HK-2 (cell line): ENCODE data around the gene SURF1.

Experiments used
- DNase-seq: peaks from one replicate; pipeline ENCODE4 v3.0.0-alpha.2; 2018; ENCODE audit not compliant: unreplicated experiment

Gene SURF1

DNA sequence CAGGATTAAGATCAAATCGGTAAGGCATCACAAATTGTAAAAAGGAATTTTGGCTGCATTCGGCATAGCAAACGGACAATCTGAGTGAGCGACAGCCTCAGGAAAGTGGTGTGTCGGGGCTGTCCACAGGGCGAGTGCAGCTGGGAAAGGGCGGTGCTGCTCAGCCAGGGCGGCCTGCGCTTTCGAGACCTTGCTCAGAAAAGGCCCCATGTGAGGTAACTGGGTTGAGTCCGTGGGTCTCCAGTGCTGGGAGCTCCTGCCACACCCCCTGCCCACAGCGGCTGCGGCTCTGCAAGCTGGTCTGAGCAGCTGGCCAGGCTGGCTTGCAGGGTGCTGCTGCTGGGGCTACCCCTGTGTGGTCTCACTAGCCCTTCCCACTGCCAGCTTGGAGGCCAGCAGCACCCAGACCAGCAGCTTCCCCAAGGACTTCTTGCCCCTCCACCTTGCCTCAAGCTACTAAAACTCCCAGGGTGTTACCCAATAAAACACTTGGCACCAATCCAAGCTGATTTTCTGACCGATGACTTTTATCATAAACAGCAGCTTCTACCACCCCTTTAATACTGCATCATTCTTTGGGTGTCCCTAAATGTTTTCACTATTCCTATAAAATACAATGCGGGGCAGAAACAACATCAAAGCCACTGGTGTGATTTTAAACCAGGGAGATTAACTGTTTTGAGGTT lies 6.2 kb upstream of the SURF1 start:
- DNase-seq: no peak

DNA sequence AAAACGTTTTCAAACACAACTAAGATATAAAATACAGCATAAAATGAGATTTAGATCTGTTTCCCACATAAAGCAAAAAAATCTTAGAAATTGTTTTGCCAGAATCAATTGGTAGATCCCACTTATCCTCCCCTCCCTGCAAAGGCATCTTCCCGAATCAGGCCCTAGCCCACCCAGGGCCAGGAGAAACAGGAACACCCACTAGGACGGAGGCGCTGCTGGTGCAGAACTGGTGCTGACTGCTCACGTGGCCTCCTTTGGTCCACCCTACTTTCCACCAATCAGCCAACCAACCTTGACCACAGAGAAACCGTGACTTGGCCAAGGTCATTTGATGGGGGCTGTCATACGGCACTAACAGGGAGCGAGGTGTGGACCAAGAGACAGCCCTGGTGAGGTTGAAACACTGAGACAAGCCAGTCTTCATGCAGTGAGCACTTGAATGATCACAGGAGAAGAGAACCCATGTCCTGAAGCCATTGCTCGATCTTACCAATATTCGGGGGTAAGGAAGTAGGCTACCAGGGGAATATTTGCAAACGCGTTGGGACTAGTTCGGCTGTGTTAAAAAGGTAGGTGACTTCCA lies 5.3 kb upstream of the SURF1 start:
- DNase-seq: no peak

DNA sequence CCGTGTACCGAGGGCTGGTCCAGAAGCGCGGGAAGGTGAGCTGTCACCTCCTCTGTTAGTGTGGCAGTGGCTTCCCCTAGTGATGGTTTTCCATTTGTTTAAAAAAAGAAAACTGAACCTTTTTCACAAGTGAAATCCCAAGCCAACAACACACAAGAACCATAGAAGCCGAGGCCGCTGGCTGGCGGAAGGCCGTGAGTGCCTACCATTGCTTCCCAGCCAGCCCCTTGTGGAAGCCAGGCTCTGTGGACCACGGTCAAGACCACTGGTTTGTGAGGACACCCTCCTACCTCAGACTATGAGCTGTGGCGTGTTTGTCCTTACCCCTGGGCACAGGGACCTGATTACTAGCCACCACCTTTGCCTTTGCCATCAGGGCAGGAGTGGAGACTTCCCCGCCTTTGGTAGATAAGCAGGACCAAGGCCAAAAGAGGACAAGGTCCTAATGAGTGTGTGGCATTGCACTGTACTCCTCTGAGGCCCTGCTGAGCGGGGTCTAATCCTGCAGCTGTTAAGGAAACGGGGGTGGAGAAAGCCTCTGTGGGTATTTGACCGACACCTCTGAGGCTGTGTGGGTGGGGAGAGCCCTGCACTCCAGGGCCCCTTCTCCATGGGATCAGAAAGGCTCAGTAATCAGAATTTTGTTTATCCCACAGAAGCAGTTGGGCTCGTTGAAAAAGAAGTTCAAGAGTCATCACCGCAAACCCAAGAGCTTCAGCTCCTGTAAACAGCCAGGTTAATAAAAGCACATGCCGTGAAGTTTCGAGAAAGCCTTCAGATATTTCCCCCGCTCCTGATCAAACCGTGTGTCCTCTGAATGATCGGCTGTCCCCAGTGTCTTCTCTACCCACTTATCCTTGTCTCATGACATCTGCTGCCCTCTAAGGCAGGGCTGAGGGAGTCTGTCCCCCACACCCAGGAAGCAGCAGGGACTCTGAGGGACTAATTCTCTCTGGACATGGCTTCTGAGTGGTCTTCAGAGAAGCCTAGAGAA lies 4.4 kb upstream of the SURF1 start:
- no peak for DNase-seq

DNA sequence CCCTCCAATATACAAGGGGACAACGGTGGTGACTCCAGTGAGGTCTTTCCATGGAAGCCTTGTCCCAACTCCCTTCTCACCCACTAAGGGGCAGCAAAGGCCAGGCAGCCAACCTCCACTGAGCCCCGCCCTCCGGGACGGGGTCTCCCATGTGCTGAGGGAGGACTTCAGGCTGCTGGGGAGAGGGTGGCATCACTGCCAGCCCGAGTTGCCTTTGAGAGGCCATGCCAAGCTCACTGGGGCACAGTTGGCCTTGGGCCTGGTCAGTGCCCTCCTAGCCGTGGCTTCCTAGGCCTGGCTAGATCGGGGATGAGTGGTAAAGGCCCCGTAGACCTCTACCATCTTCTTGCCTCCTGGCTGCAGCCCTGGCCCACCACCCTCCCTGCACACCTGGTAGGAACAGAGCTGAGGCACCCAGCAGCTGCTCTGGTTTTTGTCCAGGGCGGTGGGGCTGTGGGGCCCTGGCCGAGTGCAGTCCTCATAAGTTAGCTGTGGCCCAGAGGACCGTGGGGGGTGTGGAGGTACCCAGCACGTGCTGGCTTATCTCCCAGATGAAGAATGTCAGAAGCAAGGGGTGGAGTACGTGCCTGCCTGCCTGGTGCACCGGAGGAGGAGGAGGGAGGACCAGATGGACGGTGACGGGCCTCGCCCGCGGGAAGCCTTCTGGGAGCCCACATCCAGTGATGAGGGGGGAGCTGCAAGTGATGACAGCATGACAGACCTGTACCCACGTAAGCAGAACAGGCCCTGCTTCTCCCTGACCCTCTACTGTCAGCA lies 3.3 kb upstream of the SURF1 start:
- DNase-seq: no peak

DNA sequence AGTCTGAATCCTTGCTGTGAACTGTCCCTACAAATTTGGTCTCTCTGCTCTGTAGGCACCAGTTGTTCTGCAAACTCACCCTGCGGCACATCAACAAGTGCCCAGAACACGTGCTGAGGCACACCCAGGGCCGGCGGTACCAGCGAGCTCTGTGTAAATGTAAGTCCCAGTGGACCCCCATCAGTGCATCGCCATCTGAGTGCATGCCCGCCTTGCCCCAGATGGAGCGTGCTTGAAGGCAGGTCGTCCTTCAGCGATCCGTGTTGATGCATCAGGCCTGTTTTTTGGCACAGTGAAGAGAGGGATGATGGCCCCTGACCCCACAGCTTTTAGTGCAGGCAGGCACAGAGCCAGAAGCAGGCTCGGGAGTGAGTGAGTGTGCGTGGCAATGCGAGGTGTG lies 1.4 kb upstream of the SURF1 start:
- DNase-seq: no peak

DNA sequence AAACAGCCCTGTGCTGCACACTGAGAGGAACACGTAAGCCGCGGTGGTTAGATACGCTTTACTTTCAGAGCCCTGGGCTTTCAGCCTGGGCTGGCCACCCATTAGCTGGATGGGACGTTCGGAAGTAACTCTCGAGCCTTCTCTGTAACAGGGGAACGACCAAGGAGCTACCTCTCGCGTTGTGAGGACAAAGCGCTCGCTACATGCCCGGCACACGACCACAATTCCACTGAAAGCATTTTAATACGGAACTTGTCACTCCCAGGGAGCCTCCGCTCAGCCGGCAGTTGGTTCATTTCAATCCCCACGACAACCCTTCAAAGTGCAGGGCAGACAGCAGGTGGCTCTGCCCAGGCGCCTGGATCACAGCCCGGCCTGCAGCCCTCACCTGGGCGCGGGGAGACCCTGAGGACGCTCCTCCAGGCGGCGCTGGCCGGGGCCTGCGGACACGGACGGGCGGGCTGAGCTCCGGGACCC lies 368 bp downstream of the SURF1 start:
- DNase-seq: peak; percentile 31

DNA sequence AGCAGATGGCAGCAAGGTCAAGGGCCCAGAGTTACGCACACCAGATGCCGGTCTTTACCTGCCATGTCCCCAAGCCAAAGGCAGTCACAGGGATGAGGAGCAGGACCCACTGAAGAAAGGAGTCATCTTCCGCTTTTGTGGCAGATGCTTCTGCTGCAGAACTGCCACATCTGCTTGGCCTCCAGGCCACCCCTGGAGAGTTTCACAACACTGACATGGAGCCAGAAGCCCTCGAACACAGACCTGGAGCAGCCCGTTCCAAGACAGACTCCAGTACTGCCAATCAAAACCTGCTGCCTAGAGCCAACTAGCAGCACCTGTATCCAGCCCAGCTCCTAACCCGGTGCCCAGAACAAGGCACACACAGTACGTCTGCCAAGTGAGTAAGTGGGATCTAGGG lies 1.5 kb downstream of the SURF1 start:
- DNase-seq: no peak

DNA sequence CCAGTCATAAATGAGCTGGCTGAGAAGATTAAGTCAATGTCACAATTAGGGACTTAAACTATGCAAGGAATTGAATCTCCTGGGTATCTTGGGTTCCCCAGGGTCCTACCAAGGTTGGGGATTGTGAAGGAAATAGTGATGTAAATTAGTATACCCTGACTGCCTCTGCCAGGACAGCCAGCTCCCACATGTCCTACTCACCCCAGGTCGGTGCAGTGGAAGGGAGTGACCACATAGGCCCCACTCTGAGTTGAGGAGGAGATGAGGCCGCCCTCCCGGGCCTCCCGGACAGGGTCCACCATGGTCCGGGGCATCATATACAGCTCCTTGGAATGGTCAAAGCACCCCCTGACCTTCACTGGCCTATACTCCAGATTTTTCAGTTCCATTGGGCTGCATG lies 2.7 kb downstream of the SURF1 start:
- no peak for DNase-seq

DNA sequence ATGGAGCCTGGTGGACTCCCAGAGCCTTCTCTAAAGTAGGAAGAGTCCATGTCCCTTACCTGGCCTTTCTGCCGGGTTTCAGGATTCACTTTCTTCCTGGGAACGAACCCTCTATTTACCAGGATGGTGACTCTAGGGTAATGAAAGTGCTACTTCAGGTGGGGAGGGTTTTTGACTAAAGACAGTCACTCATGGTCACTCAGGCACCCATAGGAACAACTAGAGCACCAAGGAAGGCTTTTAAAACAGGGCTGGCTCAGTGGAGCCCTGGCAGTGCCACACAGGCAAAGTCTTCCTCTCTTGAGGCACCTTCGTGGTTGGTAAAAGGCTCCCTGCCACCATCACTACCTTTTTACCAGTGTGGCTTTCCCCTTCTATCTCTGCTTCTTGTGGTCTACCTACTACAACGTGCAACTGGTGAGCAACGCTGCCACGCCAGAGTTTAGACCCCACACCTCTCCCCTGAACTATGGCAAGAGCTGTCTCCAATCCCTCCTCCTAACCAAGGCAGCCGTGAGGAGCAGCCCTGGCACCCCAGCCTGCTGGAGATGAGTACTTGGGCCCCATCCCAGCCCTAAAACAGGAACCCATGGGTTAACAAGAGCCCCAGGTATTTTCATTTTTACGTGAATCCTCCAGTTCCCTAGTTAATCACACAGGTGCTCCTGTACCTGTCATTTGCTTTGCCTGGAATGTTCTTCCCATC lies 3.5 kb downstream of the SURF1 start:
- no peak for DNase-seq

DNA sequence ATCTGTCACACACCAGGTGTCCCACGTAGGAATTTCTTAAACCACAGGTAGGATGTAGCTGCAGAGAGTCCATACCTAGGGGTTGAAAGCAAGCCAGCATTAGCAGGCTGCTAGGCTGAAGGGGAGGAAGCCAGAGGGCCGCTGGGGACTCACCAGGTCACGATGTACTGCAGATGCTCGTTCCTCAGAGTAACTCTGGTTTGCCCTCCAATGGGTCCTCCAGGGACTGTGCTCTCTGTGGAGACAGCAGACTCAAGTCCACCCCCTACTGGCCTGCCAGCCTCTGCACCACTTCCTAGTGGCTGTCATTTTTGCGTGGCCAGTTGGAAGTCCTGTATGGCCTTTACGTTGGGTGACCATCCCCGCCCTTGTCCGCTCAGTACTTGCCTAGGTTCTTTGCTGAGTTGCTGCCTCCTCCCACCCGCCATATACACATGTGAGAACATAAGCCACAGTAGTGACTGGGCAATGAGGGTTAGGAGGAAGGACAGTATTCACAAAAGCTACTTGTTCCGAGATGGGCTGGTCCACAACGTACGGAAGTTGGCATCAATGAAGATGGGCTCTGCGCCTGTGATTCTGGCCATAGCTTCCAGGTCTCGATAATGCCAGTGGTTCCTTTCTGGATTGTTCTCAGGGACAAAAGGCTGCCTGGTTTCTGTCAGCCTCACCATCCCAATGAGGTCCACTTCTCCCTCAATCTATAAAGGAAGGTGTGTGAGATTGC lies 4.2 kb downstream of the SURF1 start:
- DNase-seq: peak; percentile 69

DNA sequence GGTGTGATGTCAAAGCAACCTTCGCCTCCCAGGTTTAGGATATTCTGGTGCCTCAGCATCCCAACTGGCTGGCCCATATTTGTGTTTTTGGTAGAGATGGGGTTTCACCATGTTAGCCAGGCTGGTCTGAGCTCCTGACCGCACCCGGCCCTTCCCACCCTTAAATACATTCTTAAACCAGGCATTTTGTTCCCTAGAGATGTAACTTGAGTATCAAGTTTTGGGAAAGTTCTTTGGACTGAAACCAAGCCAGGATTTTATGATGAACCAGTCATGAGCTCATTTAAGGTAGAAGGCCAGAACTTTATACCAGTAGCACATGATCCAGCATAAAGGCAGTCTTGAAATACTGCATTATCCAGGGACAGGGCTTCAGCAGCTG lies 4.8 kb downstream of the SURF1 start:
- DNase-seq: no peak

DNA sequence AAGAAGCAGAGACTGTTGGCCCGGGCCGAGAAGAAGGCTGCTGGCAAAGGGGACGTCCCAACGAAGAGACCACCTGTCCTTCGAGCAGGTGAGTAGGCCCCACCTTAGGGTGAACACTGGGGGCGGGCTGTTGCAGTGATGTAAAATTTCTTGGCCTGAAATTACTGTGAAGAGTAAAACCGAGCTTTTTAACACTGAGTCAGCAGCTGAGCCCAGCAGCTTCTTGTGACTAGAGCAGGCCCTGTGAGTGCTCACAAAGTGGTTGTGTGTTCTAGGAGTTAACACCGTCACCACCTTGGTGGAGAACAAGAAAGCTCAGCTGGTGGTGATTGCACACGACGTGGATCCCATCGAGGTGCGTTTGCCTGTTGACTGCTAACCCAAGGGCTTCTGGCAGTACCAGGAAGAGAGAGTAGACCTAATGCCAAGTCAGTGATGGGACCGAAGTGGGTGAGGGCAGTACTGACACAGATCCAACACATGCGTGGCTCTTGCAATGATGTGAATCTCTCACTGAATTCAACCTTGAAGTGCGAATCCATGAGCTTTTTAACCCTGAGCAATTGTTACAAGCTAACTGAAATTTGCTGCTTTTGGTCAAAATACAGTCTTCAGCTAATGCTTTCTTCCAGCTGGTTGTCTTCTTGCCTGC lies 6.2 kb downstream of the SURF1 start:
- no peak for DNase-seq

DNA sequence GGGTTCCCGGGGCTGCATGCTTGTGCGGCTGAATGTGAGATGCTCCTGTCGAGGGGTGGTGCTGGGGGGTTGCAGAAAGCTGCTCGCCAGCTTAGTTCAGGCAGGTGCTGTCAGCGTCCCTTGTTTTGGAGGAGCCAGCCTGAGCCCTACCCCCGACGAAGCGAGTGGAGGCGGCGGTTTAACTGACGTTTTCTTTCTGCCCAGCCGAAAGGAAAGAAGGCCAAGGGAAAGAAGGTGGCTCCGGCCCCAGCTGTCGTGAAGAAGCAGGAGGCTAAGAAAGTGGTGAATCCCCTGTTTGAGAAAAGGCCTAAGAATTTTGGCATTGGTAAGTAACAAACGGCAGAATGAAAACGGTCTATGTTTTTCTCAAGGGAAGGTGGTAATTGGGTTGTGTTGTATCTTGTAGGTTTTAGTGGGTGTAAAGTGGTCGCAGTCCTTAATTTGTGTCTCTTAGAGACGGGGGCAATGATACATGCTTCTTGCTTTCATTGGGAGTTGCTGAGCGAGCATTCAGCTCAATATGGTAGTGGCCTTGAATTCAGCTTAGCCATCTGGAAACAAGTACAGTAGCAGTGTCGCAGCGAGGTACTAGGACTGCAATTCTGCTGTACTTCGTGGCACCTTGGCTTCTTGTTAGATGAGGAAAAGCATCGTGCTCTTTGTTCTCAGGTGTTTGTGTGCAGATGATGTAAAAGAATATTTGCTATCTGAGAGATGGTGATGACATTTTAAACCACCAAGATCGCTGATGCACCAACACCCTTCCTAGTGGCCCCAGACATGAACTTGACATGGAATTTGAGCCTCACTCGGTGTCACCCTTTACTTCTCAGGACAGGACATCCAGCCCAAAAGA lies 7.3 kb downstream of the SURF1 start:
- DNase-seq: no peak

DNA sequence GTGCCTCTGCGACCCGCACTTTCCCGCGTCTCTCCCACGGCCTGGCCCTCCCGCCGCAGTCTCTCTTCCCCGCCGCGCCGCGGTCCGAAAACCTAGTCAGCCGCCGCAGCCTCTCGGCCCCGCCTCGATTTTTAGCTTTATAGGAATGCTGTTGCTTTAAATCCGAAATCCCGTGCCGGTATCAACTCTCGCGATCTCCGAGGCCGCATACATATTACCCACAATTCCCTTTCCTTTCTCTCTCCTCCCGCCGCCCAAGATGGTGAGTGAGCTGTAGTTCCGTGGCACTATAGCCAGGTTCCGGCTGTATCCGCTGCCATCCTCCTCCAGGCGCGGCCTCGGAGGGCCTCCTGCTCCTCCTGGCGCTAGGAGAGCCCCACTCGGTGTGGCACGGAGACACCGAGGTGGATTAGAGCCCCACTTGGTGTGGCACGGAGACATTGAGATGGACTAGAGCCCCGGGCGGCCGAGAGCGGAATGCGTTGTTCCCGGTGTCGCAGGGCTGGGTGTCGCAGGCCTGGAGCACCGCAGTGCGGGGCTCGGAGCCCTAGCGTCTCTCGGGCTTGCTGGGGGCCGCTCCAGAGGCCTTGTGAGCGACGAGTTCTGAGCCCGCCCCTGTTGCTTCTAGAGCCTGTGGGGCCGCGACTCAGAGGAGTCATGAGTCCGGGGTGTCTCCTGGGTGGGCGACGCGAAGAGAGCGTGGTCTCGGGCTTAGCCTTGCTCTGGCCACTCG lies 8.1 kb downstream of the SURF1 start, which contains the start of the genes MED22 and RPL7A:
TSS of gene MED22 (minus strand) at position 147 of the 733 bp plus-strand sequence. CDS start 1,469 bp downstream, outside the sequence.
TSS of gene RPL7A (plus strand) at position 234 of the 733 bp plus-strand sequence. CDS start at position 260, 26 bp downstream.
- peak; percentile 92 for DNase-seq

DNA sequence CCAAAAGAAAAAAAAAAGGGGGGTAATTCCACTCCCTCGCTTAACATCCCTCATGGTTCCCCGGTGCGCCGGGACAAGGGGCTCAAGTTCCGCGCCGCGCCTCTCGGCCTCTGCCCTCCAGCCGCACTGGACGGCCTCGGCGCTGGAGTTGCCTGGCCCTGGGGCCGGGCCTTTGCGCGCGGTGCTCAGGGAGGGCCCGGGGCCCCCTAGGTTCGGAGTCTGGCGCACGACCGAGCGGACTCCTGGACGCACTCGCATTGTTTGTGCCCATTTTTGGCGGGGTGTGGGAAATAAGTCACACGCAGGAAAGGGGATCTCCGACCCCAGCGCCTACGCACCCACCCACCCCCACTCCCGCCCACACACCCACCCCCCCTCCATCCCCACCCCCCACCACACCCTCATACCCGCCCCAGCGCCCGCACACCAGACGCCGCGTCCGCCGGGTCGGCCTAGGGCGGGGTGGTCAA lies 8.7 kb downstream of the SURF1 start:
- peak; percentile 51 for DNase-seq

DNA sequence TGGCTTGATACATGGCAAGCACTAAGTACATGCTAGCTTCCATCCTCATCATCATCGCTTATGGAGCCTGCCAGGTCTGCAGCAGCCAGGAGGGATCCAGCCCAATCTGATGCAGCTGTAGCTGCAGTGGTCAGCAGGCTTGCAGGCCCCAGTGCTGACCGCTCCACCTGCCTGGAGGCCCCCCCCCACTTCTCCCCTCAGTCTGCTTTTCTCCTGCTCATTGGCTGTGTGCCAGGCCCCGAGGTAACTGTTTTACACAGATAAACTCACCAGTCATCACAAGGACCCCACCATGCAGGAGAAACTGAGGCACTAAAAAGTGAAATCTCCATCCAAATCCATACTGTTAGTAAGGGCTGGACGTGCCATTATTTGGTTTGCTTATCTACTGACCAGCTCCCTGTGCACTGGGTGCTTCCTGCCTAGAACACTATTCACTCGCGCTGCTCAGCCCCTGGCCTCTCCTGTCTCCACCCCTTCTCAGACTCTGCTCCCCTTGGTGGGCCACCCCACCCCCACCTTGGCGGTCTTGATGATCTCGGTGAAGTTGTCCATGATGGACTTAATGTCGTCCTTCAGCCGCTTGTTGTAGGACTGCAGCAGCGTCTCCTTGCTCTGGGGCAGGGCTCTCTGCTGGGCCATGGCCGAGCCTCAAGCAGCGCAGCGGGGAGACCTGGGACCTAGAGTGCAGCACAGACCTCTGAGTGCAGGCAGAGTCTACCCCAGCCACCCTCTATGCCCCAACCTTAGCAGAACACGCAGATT lies 10.1 kb downstream of the SURF1 start:
- no peak for DNase-seq

DNA sequence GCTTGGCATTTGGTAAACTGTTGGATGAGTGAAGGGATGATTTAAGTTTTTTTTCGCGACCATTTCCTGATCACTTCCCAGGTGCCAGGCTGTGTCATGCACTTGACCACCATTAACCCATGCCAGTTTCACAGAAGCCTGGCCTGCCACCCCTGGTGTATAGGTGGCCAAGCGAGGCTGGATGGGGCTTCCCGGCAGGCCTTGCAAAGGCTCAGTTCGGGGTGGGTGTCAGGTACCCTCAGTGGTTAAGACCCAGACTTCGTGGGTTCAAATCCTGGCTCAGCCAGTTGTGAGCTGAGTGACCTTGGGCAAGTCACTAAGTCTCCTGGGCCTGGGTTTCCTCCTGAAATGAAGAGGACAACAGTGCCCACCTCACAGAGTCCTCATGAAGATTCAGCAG lies 10.7 kb downstream of the SURF1 start:
- DNase-seq: no peak
